PFSK-1 (cell line): ENCODE measurements around the gene LGALS3BP.

Experiments
- FOXP2 ChIP-seq: optimal IDR thresholded peaks from 2 replicates; pipeline ENCODE3; 2011; ENCODE audit warnings: borderline replicate concordance, control low read depth, inconsistent platforms; ENCODE audit not compliant: insufficient read depth; ENCODE audit errors: extremely low read length, extremely low read depth
- POLR2AphosphoS5 ChIP-seq: IDR thresholded peaks from 2 replicates; pipeline ENCODE4 v1.6.1; 2012; ENCODE audit warnings: low read depth, mild to moderate bottlenecking, control low read depth, low read length, moderate library complexity
- REST ChIP-seq, 2 experiments: IDR thresholded peaks; 2 replicates each; pipeline versions ENCODE4 v1.6.1 to v1.8.0; 2011 to 2012; ENCODE audit warnings: low read depth in 2 of 2, low read length in 2 of 2, control low read depth in 1 of 2, inconsistent platforms in 1 of 2, mild to moderate bottlenecking in 1 of 2, moderate library complexity in 1 of 2; ENCODE audit not compliant: insufficient read depth in 1 of 2
- SIN3A ChIP-seq: IDR thresholded peaks from 2 replicates; pipeline ENCODE4 v1.6.1; 2012; ENCODE audit warnings: mild to moderate bottlenecking, low read length, moderate library complexity, borderline replicate concordance; ENCODE audit not compliant: insufficient read depth
- TAF1 ChIP-seq: IDR thresholded peaks from 2 replicates; pipeline ENCODE4 v1.6.1; 2012; ENCODE audit warnings: low read length, control low read depth, borderline replicate concordance; ENCODE audit not compliant: insufficient read depth

LGALS3BP gene

GRCh38 chr17:78925662-78926555 lies 53.8 kb downstream of the LGALS3BP start:
- no peak for TF ChIP-seq SIN3A
- TF ChIP-seq POLR2AphosphoS5, result no peak
- TF ChIP-seq TAF1, result no peak
- TF ChIP-seq FOXP2, result no peak
- no peak for TF ChIP-seq REST (IDR thresholded peaks at IDR 0.05; ENCODE audit: insufficient read depth in 1 of 2, low read depth in 2 of 2, low read length in 2 of 2)

GRCh38 chr17:78925234-78925633 lies 54.5 kb downstream of the LGALS3BP start, which contains the start of gene TIMP2:
TIMP2 (minus strand) TSS chr17:78925387; CDS start chr17:78925088, 299 bp downstream.
- TF ChIP-seq FOXP2 (no peak), POLR2AphosphoS5 (peak; percentile 72), REST (IDR thresholded peaks at IDR 0.05; ENCODE audit: insufficient read depth in 1 of 2, low read depth in 2 of 2, low read length in 2 of 2) (0 out of 4 replicates have a peak, but pooled peaks of 1 of the 2 experiments have one; percentile 24), TAF1 (peak; percentile 86; the same call in 1 of the 2 replicates)

GRCh38 chr17:78924481-78925151 lies 55.1 kb downstream of the LGALS3BP start:
- no peak for TF ChIP-seq TAF1
- TF ChIP-seq POLR2AphosphoS5, result no peak
- TF ChIP-seq SIN3A, result no peak
- no peak for TF ChIP-seq REST (IDR thresholded peaks at IDR 0.05; ENCODE audit: insufficient read depth in 1 of 2, low read depth in 2 of 2, low read length in 2 of 2)
- TF ChIP-seq FOXP2, result no peak

GRCh38 chr17:78923660-78924453 lies 55.9 kb downstream of the LGALS3BP start:
- TF ChIP-seq POLR2AphosphoS5, result no peak
- no peak for TF ChIP-seq FOXP2
- no peak for TF ChIP-seq TAF1

GRCh38 chr17:78922816-78923498 lies 56.8 kb downstream of the LGALS3BP start:
- TF ChIP-seq POLR2AphosphoS5 (no peak), SIN3A (no peak), REST (IDR thresholded peaks at IDR 0.05; ENCODE audit: insufficient read depth in 1 of 2, low read depth in 2 of 2, low read length in 2 of 2) (no peak), TAF1 (no peak), FOXP2 (no peak)
